ENCODE data around the gene GPR61. TPM values are rescaled to one million over a fixed set of nuclear protein-coding genes. Genes with fewer than 3 reads are reported as not detected.

GPR61 gene
- polyA plus RNA-seq, 1 donor from 2014 or later, result 9.7 TPM

DNA sequence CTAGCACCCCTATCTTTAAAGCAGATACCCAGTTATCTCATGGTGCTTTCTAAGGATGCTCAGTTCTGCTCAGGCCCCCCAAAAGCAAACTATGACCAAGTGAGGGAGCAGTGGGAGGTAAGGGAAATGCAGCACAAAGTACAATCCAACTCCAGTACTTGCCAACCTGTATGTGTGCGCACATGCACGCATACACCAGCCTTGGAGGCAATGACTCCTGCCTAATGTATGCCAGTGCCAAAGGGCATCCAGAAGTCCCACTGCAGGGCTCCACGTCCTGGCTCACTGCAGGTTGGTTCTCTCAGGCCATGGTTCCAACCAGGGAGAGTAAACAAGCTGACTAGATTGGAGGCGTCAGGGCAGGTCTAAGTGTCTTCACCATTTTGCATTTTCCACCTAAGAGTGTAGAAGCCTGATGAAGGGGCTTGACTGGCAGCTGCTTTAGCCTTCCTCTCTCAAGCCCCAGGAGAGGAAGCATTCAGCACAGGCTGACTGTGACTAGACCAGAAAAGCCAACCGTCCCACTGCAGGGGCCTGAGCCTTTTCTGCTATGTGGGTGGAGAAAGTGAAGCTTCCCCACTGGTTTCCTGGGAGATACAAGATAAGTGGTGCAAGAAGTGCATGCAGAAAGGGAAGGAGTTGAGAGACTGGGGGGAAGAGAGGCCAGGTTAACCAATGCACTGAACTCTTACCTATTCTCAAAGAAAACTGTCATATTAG is 37.9 kb upstream of the GPR61 start:
- no peaks in the 10 kb centered on the region for H3K36me3 ChIP-seq (ENCODE audit: insufficient read depth, low read length)
- H4K20me1 ChIP-seq (ENCODE audit: insufficient read depth), result no peaks in the 10 kb centered on the region
- no peaks in the 10 kb centered on the region for H3K27me3 ChIP-seq (ENCODE audit: insufficient read depth, low read depth, low read length)
- no peak overlapping the region for H2AFZ ChIP-seq (ENCODE audit: low read depth, low read length)
- H3K9ac ChIP-seq (ENCODE audit: low read length), result no peak overlapping the region
- no peak overlapping the region for H3K27ac ChIP-seq (ENCODE audit: low read length)
- no peaks in the 10 kb centered on the region for H3K9me3 ChIP-seq (ENCODE audit: low read length)
- no peak overlapping the region for H3K4me3 ChIP-seq (ENCODE audit: low read length)
- no peak overlapping the region for H3K4me2 ChIP-seq (ENCODE audit: low read length)
- TF ChIP-seq, protein P1, sequence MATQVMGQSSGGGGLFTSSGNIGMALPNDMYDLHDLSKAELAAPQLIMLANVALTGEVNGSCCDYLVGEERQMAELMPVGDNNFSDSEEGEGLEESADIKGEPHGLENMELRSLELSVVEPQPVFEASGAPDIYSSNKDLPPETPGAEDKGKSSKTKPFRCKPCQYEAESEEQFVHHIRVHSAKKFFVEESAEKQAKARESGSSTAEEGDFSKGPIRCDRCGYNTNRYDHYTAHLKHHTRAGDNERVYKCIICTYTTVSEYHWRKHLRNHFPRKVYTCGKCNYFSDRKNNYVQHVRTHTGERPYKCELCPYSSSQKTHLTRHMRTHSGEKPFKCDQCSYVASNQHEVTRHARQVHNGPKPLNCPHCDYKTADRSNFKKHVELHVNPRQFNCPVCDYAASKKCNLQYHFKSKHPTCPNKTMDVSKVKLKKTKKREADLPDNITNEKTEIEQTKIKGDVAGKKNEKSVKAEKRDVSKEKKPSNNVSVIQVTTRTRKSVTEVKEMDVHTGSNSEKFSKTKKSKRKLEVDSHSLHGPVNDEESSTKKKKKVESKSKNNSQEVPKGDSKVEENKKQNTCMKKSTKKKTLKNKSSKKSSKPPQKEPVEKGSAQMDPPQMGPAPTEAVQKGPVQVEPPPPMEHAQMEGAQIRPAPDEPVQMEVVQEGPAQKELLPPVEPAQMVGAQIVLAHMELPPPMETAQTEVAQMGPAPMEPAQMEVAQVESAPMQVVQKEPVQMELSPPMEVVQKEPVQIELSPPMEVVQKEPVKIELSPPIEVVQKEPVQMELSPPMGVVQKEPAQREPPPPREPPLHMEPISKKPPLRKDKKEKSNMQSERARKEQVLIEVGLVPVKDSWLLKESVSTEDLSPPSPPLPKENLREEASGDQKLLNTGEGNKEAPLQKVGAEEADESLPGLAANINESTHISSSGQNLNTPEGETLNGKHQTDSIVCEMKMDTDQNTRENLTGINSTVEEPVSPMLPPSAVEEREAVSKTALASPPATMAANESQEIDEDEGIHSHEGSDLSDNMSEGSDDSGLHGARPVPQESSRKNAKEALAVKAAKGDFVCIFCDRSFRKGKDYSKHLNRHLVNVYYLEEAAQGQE (IDR thresholded peaks at IDR 0.05; ENCODE audit: borderline replicate concordance), result no peak
- TF ChIP-seq EP300 (conservative IDR thresholded peaks at IDR 0.05; ENCODE audit: poor library complexity, severe bottlenecking) (no peak), SMC3 (conservative IDR thresholded peaks at IDR 0.05; ENCODE audit: poor library complexity) (no peak), MXI1 (conservative IDR thresholded peaks at IDR 0.05; ENCODE audit: poor library complexity, severe bottlenecking) (no peak), TAF1 (IDR thresholded peaks at IDR 0.05; ENCODE audit: low read depth) (no peak), RAD21 (conservative IDR thresholded peaks at IDR 0.05) (no peak), POLR2AphosphoS5 (IDR thresholded peaks at IDR 0.05) (no peak), EZH2 (IDR thresholded peaks at IDR 0.05; ENCODE audit: borderline replicate concordance, insufficient read depth, low read length, poor library complexity, severe bottlenecking) (no peak)
- TF ChIP-seq, protein P2, sequence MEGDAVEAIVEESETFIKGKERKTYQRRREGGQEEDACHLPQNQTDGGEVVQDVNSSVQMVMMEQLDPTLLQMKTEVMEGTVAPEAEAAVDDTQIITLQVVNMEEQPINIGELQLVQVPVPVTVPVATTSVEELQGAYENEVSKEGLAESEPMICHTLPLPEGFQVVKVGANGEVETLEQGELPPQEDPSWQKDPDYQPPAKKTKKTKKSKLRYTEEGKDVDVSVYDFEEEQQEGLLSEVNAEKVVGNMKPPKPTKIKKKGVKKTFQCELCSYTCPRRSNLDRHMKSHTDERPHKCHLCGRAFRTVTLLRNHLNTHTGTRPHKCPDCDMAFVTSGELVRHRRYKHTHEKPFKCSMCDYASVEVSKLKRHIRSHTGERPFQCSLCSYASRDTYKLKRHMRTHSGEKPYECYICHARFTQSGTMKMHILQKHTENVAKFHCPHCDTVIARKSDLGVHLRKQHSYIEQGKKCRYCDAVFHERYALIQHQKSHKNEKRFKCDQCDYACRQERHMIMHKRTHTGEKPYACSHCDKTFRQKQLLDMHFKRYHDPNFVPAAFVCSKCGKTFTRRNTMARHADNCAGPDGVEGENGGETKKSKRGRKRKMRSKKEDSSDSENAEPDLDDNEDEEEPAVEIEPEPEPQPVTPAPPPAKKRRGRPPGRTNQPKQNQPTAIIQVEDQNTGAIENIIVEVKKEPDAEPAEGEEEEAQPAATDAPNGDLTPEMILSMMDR (IDR thresholded peaks at IDR 0.05; ENCODE audit: poor library complexity, severe bottlenecking), result no peak
- no peaks in the 10 kb centered on the region for H3K79me2 ChIP-seq (replicated peaks; ENCODE audit: insufficient read depth, low read length)
- H3K9me2 ChIP-seq (ENCODE audit: insufficient read depth, low read length), result no peaks in the 10 kb centered on the region
- no peaks in the 10 kb centered on the region for H3F3A ChIP-seq (ENCODE audit: insufficient read depth, low read length, poor library complexity, severe bottlenecking)

DNA sequence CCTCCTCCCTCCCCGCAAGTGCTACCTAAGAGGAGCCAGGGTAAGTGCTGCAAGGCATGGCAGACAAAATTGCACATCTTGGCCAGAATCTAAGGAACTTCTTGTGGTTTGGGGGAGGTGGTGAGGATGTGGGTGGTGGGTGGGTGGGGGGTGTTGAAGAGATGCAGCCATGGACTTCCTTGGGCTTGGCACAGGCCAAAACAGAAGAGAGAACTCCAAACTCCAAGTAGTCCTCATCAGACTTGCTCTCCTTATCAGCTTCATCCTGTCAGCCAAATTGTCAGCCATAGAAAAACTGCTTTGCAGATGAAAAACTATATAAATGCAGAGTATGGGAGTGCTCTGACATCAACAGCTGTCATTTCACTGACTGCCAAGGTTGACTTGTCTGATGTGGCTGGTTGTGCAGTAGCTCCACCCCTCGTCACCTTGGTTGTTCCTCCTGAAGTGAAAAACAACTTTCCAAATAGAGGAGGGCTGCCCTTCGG is 37.3 kb upstream of the GPR61 start:
- H3K36me3 ChIP-seq (ENCODE audit: insufficient read depth, low read length), result no peaks in the 10 kb centered on the region
- no peak for TF ChIP-seq POLR2AphosphoS5 (IDR thresholded peaks at IDR 0.05)
- TF ChIP-seq EP300 (conservative IDR thresholded peaks at IDR 0.05; ENCODE audit: poor library complexity, severe bottlenecking), result no peak
- no peak for TF ChIP-seq TAF1 (IDR thresholded peaks at IDR 0.05; ENCODE audit: low read depth)
- TF ChIP-seq SMC3 (conservative IDR thresholded peaks at IDR 0.05; ENCODE audit: poor library complexity), result no peak
- TF ChIP-seq EZH2 (IDR thresholded peaks at IDR 0.05; ENCODE audit: borderline replicate concordance, insufficient read depth, low read length, poor library complexity, severe bottlenecking), result no peak
- TF ChIP-seq RAD21 (conservative IDR thresholded peaks at IDR 0.05), result no peak
- TF ChIP-seq, protein P1 (IDR thresholded peaks at IDR 0.05; ENCODE audit: borderline replicate concordance), result no peak
- TF ChIP-seq, protein P2 (IDR thresholded peaks at IDR 0.05; ENCODE audit: poor library complexity, severe bottlenecking), result no peak
- TF ChIP-seq MXI1 (conservative IDR thresholded peaks at IDR 0.05; ENCODE audit: poor library complexity, severe bottlenecking), result no peak
- H3K4me3 ChIP-seq (ENCODE audit: low read length), result no peak overlapping the region

More for the DNA sequence above, 37.3 kb upstream of the GPR61 start:
- Histone ChIP-seq H3K9me2 (ENCODE audit: insufficient read depth, low read length) (no peaks in the 10 kb centered on the region), H3F3A (ENCODE audit: insufficient read depth, low read length, poor library complexity, severe bottlenecking) (no peaks in the 10 kb centered on the region), H4K20me1 (ENCODE audit: insufficient read depth) (no peaks in the 10 kb centered on the region), H3K27me3 (ENCODE audit: insufficient read depth, low read depth, low read length) (no peaks in the 10 kb centered on the region), H3K9me3 (ENCODE audit: low read length) (no peaks in the 10 kb centered on the region), H3K79me2 (replicated peaks; ENCODE audit: insufficient read depth, low read length) (no peaks in the 10 kb centered on the region), H3K4me2 (ENCODE audit: low read length) (no peak overlapping the region), H2AFZ (ENCODE audit: low read depth, low read length) (no peak overlapping the region), H3K9ac (ENCODE audit: low read length) (no peak overlapping the region), H3K27ac (ENCODE audit: low read length) (no peak overlapping the region)
